Mesenchymal stem cell (in vitro differentiated cells and primary cell): ENCODE measurements around the gene RABGAP1L.

Source experiments
- DNase-seq: peaks from one replicate; pipeline ENCODE4 v3.0.0-alpha.2; 2013
- H2AFZ ChIP-seq: one replicate; pipeline ENCODE4 v1.6.1; 2013; ENCODE audit warnings: low read depth, mild to moderate bottlenecking, control low read depth, inconsistent platforms, low read length, moderate library complexity
- H2AK5ac ChIP-seq: 2 replicates; pipeline ENCODE4 v1.6.1; 2013; ENCODE audit warnings: low read length, moderate library complexity, mild to moderate bottlenecking, inconsistent platforms; ENCODE audit not compliant: severe bottlenecking
- H2BK120ac ChIP-seq: one replicate; pipeline ENCODE4 v1.6.1; 2013; ENCODE audit warnings: low read depth, mild to moderate bottlenecking, inconsistent platforms, low read length, moderate library complexity
- H2BK12ac ChIP-seq, 2 experiments: one replicate each; pipeline ENCODE4 v1.6.1; 2013; ENCODE audit warnings: inconsistent platforms in 2 of 2, low read length in 2 of 2, mild to moderate bottlenecking in 2 of 2, moderate library complexity in 2 of 2, control low read depth in 1 of 2
- H2BK15ac ChIP-seq: one replicate; pipeline ENCODE4 v1.6.1; 2013; ENCODE audit warnings: mild to moderate bottlenecking, low read depth, inconsistent platforms; ENCODE audit not compliant: poor library complexity, severe bottlenecking
- H2BK5ac ChIP-seq: 2 replicates; pipeline ENCODE4 v1.6.1; 2013; ENCODE audit warnings: low read depth, mild to moderate bottlenecking, low read length, control low read depth, inconsistent platforms; ENCODE audit not compliant: poor library complexity, severe bottlenecking
- H3K14ac ChIP-seq, 2 experiments: one replicate each; pipeline ENCODE4 v1.6.1; 2013; ENCODE audit warnings: inconsistent platforms in 2 of 2, low read length in 2 of 2, control low read depth in 1 of 2, mild to moderate bottlenecking in 1 of 2, moderate library complexity in 1 of 2
- H3K18ac ChIP-seq, 2 experiments: one replicate each; pipeline ENCODE4 v1.6.1; 2013; ENCODE audit warnings: inconsistent platforms in 2 of 2, low read length in 2 of 2, control low read depth in 1 of 2, low read depth in 1 of 2, mild to moderate bottlenecking in 1 of 2
- H3K23ac ChIP-seq, 2 experiments: one replicate each; pipeline ENCODE4 v1.6.1; 2013; ENCODE audit warnings: inconsistent platforms in 2 of 2, low read length in 2 of 2, mild to moderate bottlenecking in 2 of 2, moderate library complexity in 2 of 2, control low read depth in 1 of 2
- H3K27ac ChIP-seq: 2 replicates; pipeline ENCODE4 v1.5.1; 2013; ENCODE audit warnings: mild to moderate bottlenecking, moderate library complexity, low read length, control low read depth, inconsistent platforms; ENCODE audit not compliant: poor library complexity, severe bottlenecking
- H3K27me3 ChIP-seq, 2 experiments: 2 replicates each; pipeline versions ENCODE4 v1.6.1 to v1.7.0; 2013; ENCODE audit warnings: low read length in 2 of 2, mild to moderate bottlenecking in 2 of 2, moderate library complexity in 2 of 2, control low read depth in 1 of 2, inconsistent platforms in 1 of 2; ENCODE audit not compliant: control insufficient read depth in 1 of 2, insufficient read depth in 1 of 2
- H3K36me3 ChIP-seq, 2 experiments: 2 replicates each; pipeline versions ENCODE4 v1.6.1 to v1.7.0; 2013; ENCODE audit warnings: low read length in 2 of 2, control low read depth in 1 of 2, inconsistent platforms in 1 of 2, low read depth in 1 of 2, mild to moderate bottlenecking in 1 of 2; ENCODE audit not compliant: insufficient read depth in 2 of 2, control insufficient read depth in 1 of 2
- H3K4ac ChIP-seq, 2 experiments: one replicate each; pipeline ENCODE4 v1.6.1; 2013; ENCODE audit warnings: inconsistent platforms in 2 of 2, low read length in 2 of 2, mild to moderate bottlenecking in 2 of 2, moderate library complexity in 2 of 2, control low read depth in 1 of 2, low read depth in 1 of 2
- H3K4me1 ChIP-seq: 2 replicates; pipeline ENCODE4 v1.6.1; 2013; ENCODE audit warnings: low read depth, low read length, control low read depth; ENCODE audit not compliant: control insufficient read depth, insufficient read depth
- H3K4me2 ChIP-seq: 2 replicates; pipeline ENCODE4 v1.6.1; 2013; ENCODE audit warnings: low read length, mild to moderate bottlenecking, inconsistent platforms; ENCODE audit not compliant: poor library complexity, severe bottlenecking
- H3K4me3 ChIP-seq, 2 experiments: 2 replicates each; pipeline versions ENCODE4 v1.5.1 to v1.7.0; 2013; ENCODE audit warnings: low read length in 2 of 2, mild to moderate bottlenecking in 2 of 2, control low read depth in 1 of 2, low read depth in 1 of 2; ENCODE audit not compliant: insufficient read depth in 1 of 2
- H3K79me1 ChIP-seq: replicated peaks from 2 replicates; pipeline ENCODE4 v1.6.1; 2013; ENCODE audit warnings: mild to moderate bottlenecking, control low read depth, low read length, inconsistent platforms; ENCODE audit not compliant: poor library complexity, severe bottlenecking
- H3K9ac ChIP-seq: 2 replicates; pipeline ENCODE4 v1.7.0; 2013; ENCODE audit warnings: mild to moderate bottlenecking, low read length, moderate library complexity
- H3K9me3 ChIP-seq: 2 replicates; pipeline ENCODE4 v1.7.0; 2013; ENCODE audit warnings: mild to moderate bottlenecking, low read length; ENCODE audit not compliant: control insufficient read depth
- H4K8ac ChIP-seq: one replicate; pipeline ENCODE4 v1.6.1; 2013; ENCODE audit warnings: inconsistent platforms, mild to moderate bottlenecking, low read length, moderate library complexity
- H4K91ac ChIP-seq: one replicate; pipeline ENCODE4 v1.6.1; 2013; ENCODE audit warnings: mild to moderate bottlenecking, low read length, inconsistent platforms
- WGBS: methylation state at CpG from one replicate; pipeline ENCODE4 v1.1.7; 2013; ENCODE audit warnings: mixed read lengths; 5-methylcytosine and 5-hydroxymethylcytosine counted together

Gene RABGAP1L

GRCh38 chr1:174982971-174983689 is 823.8 kb downstream of the RABGAP1L start:
- H3K14ac ChIP-seq, result no peak overlapping the region
- H3K27me3 ChIP-seq, result no peaks in the 10 kb centered on the region
- no peak overlapping the region for H3K9ac ChIP-seq
- H2AFZ ChIP-seq, result no peak overlapping the region
- H3K36me3 ChIP-seq, result peaks cover 0 to 6% of the 10 kb centered on the region in 2 experiments
- no peak overlapping the region for H2BK5ac ChIP-seq
- peak; percentile 68 for DNase-seq
- no peak overlapping the region for H2BK120ac ChIP-seq
- H4K91ac ChIP-seq, result no peak overlapping the region
- no peak overlapping the region for H3K18ac ChIP-seq
- no peaks in the 10 kb centered on the region for H3K9me3 ChIP-seq
- no peak overlapping the region for H2AK5ac ChIP-seq
- no peak overlapping the region for H2BK15ac ChIP-seq
- no peaks in the 10 kb centered on the region for H3K79me1 ChIP-seq
- H3K23ac ChIP-seq, result no peak overlapping the region
- no peak overlapping the region for H3K4me3 ChIP-seq
- H3K4me2 ChIP-seq, result no peak overlapping the region
- H3K4me1 ChIP-seq, result no peaks in the 10 kb centered on the region
- H3K27ac ChIP-seq, result no peak overlapping the region
- H4K8ac ChIP-seq, result no peak overlapping the region
- H2BK12ac ChIP-seq, result no peak overlapping the region
- H3K4ac ChIP-seq, result no peak overlapping the region

DNA sequence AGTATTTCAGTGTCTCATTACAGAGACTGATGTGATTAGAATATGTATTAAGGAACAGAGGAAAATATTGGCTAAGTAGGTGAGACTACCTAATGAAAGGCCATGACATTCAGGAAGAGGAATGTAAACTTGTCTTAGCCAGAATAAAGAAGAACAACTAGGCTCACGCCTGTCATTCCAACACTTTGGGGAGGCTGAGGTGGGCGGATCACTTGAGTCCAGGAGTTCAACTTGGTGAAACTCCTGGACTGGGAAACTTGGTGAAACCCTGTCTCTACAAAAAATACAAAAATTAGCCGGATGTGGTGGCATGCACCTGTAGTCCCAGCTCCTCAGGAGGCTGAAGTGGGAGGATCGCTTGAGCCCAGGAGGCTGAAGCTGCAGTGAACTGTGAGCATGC is 825.6 kb downstream of the RABGAP1L start:
- Histone ChIP-seq H3K27ac (no peak overlapping the region), H2BK120ac (no peak overlapping the region), H3K14ac (no peak overlapping the region), H3K27me3 (no peaks in the 10 kb centered on the region), H3K9ac (no peak overlapping the region), H3K18ac (no peak overlapping the region), H2AFZ (no peak overlapping the region), H2AK5ac (no peak overlapping the region), H3K9me3 (no peaks in the 10 kb centered on the region), H2BK12ac (no peak overlapping the region), H3K4ac (no peak overlapping the region), H3K4me1 (no peaks in the 10 kb centered on the region), H3K4me3 (no peak overlapping the region), H2BK5ac (no peak overlapping the region), H2BK15ac (no peak overlapping the region), H4K91ac (no peak overlapping the region), H3K23ac (no peak overlapping the region), H3K36me3 (peaks cover 0 to 6% of the 10 kb centered on the region in 2 experiments), H3K79me1 (no peaks in the 10 kb centered on the region), H4K8ac (no peak overlapping the region), H3K4me2 (no peak overlapping the region)
- no peak for DNase-seq
- 97% methylated on average over 4 of the region's 4 CpGs for WGBS

DNA sequence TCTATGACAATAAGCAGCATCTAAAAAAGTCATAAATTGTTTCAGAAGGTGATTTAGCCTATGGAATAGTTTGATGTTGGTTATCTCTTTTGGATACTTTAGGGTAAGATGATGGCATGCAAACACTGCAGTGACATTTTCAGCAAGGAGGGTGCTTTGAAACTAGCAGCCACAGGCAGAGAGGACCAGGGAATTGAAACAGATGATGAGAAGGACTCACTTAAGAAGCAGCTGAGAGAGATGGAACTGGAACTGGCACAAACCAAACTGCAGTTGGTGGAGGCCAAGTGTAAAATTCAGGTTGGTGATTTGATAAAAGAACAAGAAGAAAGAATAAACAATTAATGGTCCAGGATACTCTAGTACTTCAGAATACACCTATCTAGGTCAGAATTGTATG is 829.2 kb downstream of the RABGAP1L start:
- Histone ChIP-seq H3K9me3 (no peaks in the 10 kb centered on the region), H3K27me3 (no peaks in the 10 kb centered on the region), H2BK120ac (no peak overlapping the region), H4K91ac (no peak overlapping the region), H3K14ac (no peak overlapping the region), H2AK5ac (no peak overlapping the region), H3K79me1 (no peaks in the 10 kb centered on the region), H4K8ac (no peak overlapping the region), H2BK5ac (no peak overlapping the region), H2BK12ac (no peak overlapping the region), H2AFZ (no peak overlapping the region), H3K4ac (no peak overlapping the region), H3K4me1 (no peaks in the 10 kb centered on the region), H3K18ac (no peak overlapping the region), H2BK15ac (no peak overlapping the region), H3K36me3 (peaks cover 0 to 8% of the 10 kb centered on the region in 2 experiments), H3K4me2 (no peak overlapping the region), H3K23ac (no peak overlapping the region), H3K27ac (no peak overlapping the region), H3K9ac (no peak overlapping the region), H3K4me3 (no peak overlapping the region)
- no peak for DNase-seq

DNA sequence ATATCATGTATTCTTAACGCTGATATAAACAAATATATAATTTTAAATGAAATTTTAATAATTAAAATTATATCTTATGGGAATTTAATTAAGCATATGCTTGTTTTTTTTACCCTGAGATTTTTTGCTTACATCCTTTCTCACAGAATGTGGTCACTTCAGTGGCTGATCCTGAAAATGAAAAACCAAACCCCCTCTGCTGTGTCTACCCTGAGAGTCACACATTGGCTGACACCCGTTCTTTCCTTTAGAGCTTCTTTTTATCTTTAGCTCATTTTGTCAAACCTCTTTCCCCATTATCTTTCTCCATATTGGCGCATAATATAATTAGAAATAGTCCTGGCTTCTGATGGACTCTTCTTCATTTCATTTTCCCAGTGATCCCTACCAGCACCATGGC is 829.7 kb downstream of the RABGAP1L start:
- no peak overlapping the region for H2BK15ac ChIP-seq

More for the DNA sequence above, 829.7 kb downstream of the RABGAP1L start:
- DNase-seq, result no peak
- Histone ChIP-seq H3K4me1 (no peaks in the 10 kb centered on the region), H3K4ac (no peak overlapping the region), H2BK120ac (no peak overlapping the region), H3K36me3 (peaks cover 0 to 8% of the 10 kb centered on the region in 2 experiments), H3K18ac (no peak overlapping the region), H4K8ac (no peak overlapping the region), H2AK5ac (no peak overlapping the region), H3K4me3 (peak overlapping the region in 1 of 2 experiments; percentile 89), H3K27me3 (no peaks in the 10 kb centered on the region), H3K79me1 (no peaks in the 10 kb centered on the region), H3K27ac (no peak overlapping the region), H3K14ac (no peak overlapping the region), H2BK5ac (no peak overlapping the region), H3K4me2 (no peak overlapping the region), H2BK12ac (no peak overlapping the region), H2AFZ (no peak overlapping the region), H3K9me3 (no peaks in the 10 kb centered on the region), H4K91ac (no peak overlapping the region), H3K9ac (peak overlapping the region; percentile 95), H3K23ac (no peak overlapping the region)
- 94% methylated on average over 2 of the region's 3 CpGs for WGBS
